GM19351 (cell line): ENCODE data around the gene RARB.

ENCODE experiments used
- ATAC-seq: cut with Tn5 transposase; IDR thresholded peaks from one replicate; pipeline ENCODE4 v1.9.1; 2021; ENCODE audit warnings: mild to moderate bottlenecking, moderate library complexity; ENCODE audit not compliant: unreplicated experiment

The RARB gene

GRCh38 chr3:25421747-25422146 lies 6.3 kb upstream of the RARB start:
- ATAC-seq: no peak

- ATAC-seq: peak; percentile 35
Observed at GRCh38 chr3:25423780-25424588, 4.1 kb upstream of the RARB start.

DNA sequence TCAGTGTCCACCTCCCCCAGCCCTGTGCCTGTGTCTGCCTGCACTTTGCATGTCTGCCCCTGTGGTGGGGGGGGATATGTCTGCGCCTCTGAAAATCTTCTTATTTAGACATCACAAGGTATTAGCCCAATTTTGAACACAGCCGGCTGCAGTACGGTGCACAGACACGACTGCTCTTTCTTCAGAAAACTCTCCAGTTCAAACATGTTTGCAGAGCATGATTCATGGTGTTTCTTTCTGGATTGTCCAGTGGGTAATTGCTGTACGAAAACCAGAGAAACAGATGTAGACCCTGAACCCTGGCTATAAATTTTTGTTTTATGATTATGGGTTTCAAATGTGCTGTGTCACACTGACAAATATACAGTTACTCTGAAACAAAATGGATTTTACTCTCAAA lies 3.4 kb upstream of the RARB start:
- ATAC-seq: no peak

- ATAC-seq: no peak
Observed at GRCh38 chr3:25426408-25426807, 1.7 kb upstream of the RARB start.

GRCh38 chr3:25427155-25427554 lies 908 bp upstream of the RARB start:
- no peak for ATAC-seq

- ATAC-seq: no peak
Observed at GRCh38 chr3:25427563-25427941, 511 bp upstream of the RARB start.

DNA sequence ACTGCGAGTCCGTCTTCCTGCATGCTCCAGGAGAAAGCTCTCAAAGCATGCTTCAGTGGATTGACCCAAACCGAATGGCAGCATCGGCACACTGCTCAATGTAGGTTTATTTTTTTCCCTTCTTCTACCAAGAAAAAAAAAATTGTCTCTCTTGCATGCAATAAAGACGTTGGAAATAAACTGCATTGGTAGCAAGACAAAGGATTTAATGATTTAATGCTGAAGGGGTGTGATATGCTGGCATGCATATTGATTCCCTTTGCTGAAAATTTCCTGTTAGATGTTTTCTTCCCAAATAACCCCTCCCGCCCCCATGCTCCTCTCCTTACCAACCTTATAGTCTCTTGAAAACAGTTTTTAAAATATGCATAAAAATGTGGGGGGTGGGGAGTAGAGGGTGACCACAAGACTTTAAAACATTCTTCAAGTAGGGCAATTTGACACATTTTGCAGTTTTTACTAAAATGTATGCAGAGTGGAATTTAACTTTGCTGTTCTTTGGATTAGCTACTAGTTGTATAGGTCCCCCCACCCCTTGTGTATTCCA lies 799 bp downstream of the RARB start:
- ATAC-seq: no peak

DNA sequence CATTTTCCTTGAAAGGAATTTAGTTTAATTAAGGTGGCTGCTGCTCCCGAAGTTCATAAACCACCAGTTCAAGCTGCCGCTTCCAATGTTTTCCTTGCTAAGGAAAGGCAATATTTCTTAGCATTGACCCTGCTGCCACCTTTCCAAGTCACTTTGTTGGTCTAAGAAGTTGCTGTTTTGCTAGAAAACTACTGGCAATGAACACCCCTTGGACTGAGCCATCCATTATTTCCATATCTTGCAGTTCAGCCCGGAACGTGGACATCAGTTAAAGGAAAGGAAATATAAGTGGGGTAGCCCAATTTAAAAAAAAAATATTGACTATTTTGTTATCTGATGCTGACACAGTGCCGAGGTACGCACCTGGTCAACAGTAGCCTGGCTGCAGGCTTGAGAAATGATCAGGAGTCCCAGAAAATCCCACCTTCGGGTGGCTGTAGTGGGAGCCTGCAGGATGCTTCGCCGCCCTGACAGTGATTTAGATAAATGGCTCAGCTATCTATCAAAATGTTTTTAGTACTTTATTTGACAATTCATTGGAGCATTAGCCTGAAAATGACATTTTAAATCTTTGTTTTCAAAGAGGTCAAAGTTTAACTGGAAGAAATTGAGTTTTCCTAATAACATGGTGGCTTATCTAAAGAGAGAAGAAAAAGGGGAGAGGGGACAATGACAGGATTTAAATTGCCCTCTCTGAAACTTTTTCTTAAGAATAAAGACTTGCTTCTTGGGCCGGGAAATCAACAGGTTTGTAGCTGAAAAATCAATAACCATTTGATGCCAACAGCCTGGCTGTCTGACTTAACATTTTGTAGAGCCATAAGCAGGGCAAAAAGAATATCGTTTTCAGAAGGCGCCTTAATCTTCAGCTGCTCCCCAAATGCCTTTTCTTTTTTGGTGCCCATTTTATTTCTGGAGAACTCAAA lies 1.6 kb downstream of the RARB start:
- ATAC-seq: no peak

DNA sequence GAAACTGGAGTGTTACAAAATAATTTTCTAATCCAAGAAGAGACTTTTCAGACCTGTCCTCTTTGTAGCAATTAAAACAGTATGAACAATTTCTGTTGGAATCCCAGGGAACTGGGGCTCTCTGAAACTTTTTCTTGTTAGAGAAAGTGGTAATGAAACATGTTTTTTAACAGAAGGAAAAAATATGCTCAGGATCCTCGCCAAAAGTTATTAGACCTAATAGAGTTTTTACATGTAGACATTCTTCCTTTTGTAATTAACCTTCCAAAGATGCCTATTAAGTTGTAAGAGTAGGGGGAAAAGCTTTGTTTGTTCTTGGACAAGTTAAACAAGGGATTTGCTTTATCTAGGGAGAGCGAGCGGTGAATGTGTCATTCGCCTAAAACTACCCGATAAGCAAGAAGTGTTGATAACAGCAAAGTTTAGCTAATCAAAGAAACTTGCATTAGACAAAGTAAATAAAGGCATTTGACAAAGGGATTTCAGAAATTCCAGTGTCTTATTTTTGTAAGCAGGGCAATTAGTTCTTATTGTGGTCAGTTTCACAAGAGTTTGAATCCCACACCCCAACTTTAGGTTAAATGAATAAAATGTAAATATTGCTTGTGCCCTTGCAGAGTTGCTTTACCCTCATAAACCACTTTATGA lies 2.3 kb downstream of the RARB start:
- ATAC-seq: no peak

GRCh38 chr3:25430935-25431770 lies 3.1 kb downstream of the RARB start:
- no peak for ATAC-seq

DNA sequence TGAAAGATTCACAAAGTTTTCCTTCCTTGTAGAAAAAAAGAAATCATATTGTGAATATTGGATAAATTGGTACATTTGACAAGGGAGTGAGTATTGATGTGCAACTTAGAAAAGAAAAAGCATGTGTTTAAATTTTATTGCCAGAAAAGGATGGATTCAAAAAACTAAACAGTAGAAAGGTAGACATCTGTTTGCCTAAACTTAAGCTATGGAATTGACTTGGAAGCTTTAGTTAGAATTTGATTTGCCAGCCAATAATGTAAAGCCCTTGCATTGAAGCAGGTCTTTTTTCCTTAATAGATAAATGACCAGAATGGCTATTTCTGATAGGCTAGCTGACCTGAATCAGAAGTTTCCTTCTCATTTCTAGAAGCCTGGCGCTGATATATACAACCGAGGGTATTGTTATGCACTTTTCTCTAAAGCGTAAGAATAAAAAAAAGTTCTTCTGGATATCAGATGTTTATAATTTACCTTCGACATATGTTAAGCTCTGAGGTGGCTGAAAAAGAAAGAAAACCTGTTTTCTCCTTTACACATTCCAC lies 4.2 kb downstream of the RARB start:
- ATAC-seq: no peak

- ATAC-seq: no peak
Observed at GRCh38 chr3:25433106-25433505, 5.0 kb downstream of the RARB start.

- ATAC-seq: no peak
Observed at GRCh38 chr3:25433868-25434267, 5.8 kb downstream of the RARB start.

- no peak for ATAC-seq
Observed at GRCh38 chr3:25437953-25438352, 9.9 kb downstream of the RARB start.

DNA sequence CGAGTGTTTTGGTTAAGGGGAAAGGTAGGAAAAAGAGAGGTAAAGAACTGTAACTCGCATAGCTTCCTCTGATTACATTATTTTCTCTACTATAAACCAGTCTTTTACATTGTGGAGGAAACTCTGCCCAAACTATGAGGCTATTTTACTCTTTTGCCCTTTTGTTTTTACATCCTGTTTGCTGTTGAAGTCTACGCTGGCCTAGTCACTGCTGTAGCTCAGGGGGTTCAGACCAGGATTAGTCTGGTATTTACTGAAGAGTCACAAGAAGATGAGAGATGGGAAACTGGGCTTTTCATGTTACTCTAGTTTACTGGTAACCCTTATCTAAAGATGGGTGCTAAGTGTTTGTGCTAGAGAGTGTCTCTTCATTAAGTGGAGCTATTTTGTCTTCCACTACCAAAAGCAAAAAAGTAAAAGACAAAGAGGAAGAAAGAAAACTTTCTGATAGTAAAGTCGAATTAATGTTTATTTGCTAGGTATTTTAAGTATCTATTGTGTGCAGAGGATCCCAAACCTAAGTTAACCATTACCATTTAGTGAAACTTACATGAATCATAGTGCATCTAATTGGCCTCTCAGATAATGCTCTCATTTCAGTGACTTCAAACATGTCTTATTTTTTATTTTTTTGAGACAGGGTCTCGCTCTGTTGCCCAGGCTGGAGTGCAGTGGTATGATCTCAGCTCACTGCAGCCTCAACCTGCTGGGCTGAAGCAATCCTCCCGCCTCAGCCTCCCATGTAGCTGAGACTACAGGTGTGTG lies 10.9 kb downstream of the RARB start:
- no peak for ATAC-seq

DNA sequence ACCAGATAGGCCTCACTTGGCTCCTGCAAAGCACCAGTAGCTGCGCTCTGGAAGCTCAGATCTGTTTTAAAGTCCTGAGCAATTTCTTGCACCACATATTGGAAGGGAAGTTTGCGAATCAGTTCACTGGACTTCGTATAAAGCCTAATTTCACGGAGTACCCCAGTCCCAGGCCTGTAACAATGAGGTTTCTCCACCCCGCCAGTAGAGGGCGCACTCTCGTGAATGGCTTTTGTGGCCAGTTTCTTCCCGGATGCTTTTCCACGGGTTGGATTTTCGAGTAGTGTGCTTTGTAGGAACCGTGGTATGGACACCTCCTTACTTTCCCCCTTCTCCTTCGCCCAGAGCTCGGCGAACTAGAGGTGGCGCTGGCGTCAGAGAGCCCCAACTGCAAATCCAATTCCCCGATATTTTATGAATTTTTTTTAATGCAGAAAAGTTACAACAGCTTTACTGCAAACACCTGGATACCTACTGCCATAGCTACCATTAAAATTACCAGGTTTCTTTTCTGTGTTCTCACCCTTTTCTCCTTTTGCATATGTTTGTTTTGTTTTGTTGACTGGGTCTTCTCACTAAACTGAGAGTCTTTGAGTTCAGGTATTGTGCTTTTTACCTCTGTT lies 13.3 kb downstream of the RARB start:
- ATAC-seq: no peak

GRCh38 chr3:25442486-25442885 lies 14.4 kb downstream of the RARB start:
- no peak for ATAC-seq

GRCh38 chr3:25444273-25444672 lies 16.2 kb downstream of the RARB start:
- ATAC-seq: no peak

GRCh38 chr3:25445731-25446130 lies 17.7 kb downstream of the RARB start:
- no peak for ATAC-seq
